ENCODE data around the gene PCSK9. TPM values are rescaled to one million over a fixed set of nuclear protein-coding genes. Genes with fewer than 3 reads are reported as not detected.
"Not testable (repeated sequence)": the region's sequence is repeated elsewhere in the genome, so short reads cannot be mapped to it uniquely, and the experiment has no call there.

Gene PCSK9
- total RNA-seq, 5 donors from 2014 or later (not counting 1 experiment from before 2014, with no cell fraction given) = 0.30 to 0.38 (median 0.35) TPM; not detected in 2

- CTCF ChIA-PET, H3K36me3 Mint-ChIP-seq: not testable (repeated sequence)
- WGBS (ENCODE audit: insufficient coverage) = no CpG with 5 or more reads among the region's 5 CpGs
Observed at GRCh38 chr1:55031098-55031497, 8.2 kb upstream of the PCSK9 start.

GRCh38 chr1:55033265-55033614 is 6.1 kb upstream of the PCSK9 start:
- Histone ChIP-seq H3K4me3 (ENCODE audit: control insufficient read depth in 1 of 2, extremely low read depth in 1 of 2, low read length in 1 of 2) (no peak overlapping the region), H3K36me3 (ENCODE audit: control insufficient read depth in 2 of 2, extremely low read depth in 1 of 2, insufficient read depth in 1 of 2, low read length in 1 of 2) (no peaks in the 10 kb centered on the region), H3K9me3 (no peaks in the 10 kb centered on the region), H3K27ac (ENCODE audit: low read length) (no peak overlapping the region), H3K4me1 (ENCODE audit: control insufficient read depth in 1 of 2, extremely low read depth in 1 of 2, insufficient read depth in 2 of 2, low read length in 2 of 2) (no peaks in the 10 kb centered on the region), H3K27me3 (replicated peaks in 1 of 2; ENCODE audit: control insufficient read depth in 2 of 2, extremely low read depth in 1 of 2, insufficient read depth in 2 of 2, low read length in 1 of 2) (peaks cover 3 to 30% of the 10 kb centered on the region in 2 experiments)
- Mint-ChIP-seq H3K27ac (no peak overlapping the region), H3K27me3 (peaks cover 38 to 60% of the 10 kb centered on the region in 2 donors), H3K9me3 (no peaks in the 10 kb centered on the region), H3K4me1 (no peaks in the 10 kb centered on the region), H3K4me3 (no peak overlapping the region), H3K36me3 (no peaks in the 10 kb centered on the region)
- WGBS (ENCODE audit: insufficient coverage) = 86% methylated on average over 5 of the region's 7 CpGs
- POLR2A ChIA-PET = no interaction called here
- no peak for ATAC-seq (replicated peaks in 1 of 4)
- no peak for DNase-seq
- CTCF ChIA-PET = no interaction called here

More at GRCh38 chr1:55031098-55031497, 8.2 kb upstream of the PCSK9 start:
- H3K4me3 ChIP-seq (ENCODE audit: control insufficient read depth in 1 of 2, extremely low read depth in 1 of 2, low read length in 1 of 2); H3K9me3 Mint-ChIP-seq; H3K9me3 ChIP-seq; H3K4me1 ChIP-seq (ENCODE audit: control insufficient read depth in 1 of 2, extremely low read depth in 1 of 2, insufficient read depth in 2 of 2, low read length in 2 of 2); H3K27ac ChIP-seq (ENCODE audit: low read length); H3K27ac Mint-ChIP-seq; H3K4me3 Mint-ChIP-seq; POLR2A ChIA-PET; H3K36me3 ChIP-seq (ENCODE audit: control insufficient read depth in 2 of 2, extremely low read depth in 1 of 2, insufficient read depth in 1 of 2, low read length in 1 of 2); DNase-seq; H3K4me1 Mint-ChIP-seq; ATAC-seq (replicated peaks in 1 of 4): not testable (repeated sequence)
- peaks cover 3 to 23% of the 10 kb centered on the region in 2 experiments for H3K27me3 ChIP-seq (replicated peaks in 1 of 2; ENCODE audit: control insufficient read depth in 2 of 2, extremely low read depth in 1 of 2, insufficient read depth in 2 of 2, low read length in 1 of 2)
- H3K27me3 Mint-ChIP-seq = peaks cover 23 to 42% of the 10 kb centered on the region in 2 donors

DNA sequence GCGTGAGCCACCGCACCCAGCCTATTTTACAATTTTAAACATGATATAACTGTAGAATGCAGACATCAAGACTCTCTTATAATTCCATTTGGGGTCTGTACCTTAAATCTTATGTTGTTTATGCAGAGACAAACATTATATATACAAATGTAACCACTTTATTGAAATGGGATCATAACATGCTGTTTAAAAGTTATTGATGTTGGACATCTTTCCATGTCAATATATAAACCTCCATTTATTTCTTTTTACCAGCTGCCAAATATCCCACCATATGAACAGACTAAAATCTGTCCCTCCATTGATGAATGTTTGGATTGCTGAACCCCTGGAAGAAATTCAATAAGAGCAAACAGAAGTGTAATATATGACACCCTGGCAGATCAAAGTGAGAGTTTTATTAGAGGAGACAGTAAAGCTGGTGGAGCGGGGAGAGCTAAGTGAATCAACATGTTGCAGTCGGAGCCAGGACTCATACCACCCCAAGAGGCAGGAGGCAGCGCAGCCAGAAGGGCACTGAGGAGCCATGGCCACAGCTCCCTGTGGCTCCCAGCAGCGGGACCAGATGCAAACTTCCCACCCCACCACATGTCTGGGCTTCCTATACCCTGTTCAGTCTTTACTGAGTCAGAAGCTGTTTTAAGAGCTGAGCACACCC is 4.7 kb upstream of the PCSK9 start:
- ChIA-PET POLR2A (no interaction called here), CTCF (interaction anchor here in 1 of 2 donors (0.6 kb wide), 1 partner anchor 762 kb away, joined by 3 read pairs; no protein-coding TSS in a partner anchor)
- ATAC-seq (replicated peaks in 1 of 4) (no peak), DNase-seq (no peak)
- Histone ChIP-seq H3K36me3 (ENCODE audit: control insufficient read depth in 2 of 2, extremely low read depth in 1 of 2, insufficient read depth in 1 of 2, low read length in 1 of 2) (no peaks in the 10 kb centered on the region), H3K9me3 (no peaks in the 10 kb centered on the region), H3K27ac (ENCODE audit: low read length) (no peak overlapping the region), H3K27me3 (replicated peaks in 1 of 2; ENCODE audit: control insufficient read depth in 2 of 2, extremely low read depth in 1 of 2, insufficient read depth in 2 of 2, low read length in 1 of 2) (peaks cover 3 to 41% of the 10 kb centered on the region in 2 experiments), H3K4me3 (ENCODE audit: control insufficient read depth in 1 of 2, extremely low read depth in 1 of 2, low read length in 1 of 2) (no peak overlapping the region), H3K4me1 (ENCODE audit: control insufficient read depth in 1 of 2, extremely low read depth in 1 of 2, insufficient read depth in 2 of 2, low read length in 2 of 2) (no peaks in the 10 kb centered on the region)
- H3K27ac Mint-ChIP-seq = no peak overlapping the region
- H3K9me3 Mint-ChIP-seq = no peaks in the 10 kb centered on the region
- peaks cover 2 to 6% (median 3%) of the 10 kb centered on the region in 3 donors for H3K4me1 Mint-ChIP-seq
- H3K27me3 Mint-ChIP-seq = peaks cover 42 to 70% of the 10 kb centered on the region in 2 donors
- 76% methylated on average over 4 of the region's 6 CpGs for WGBS (ENCODE audit: insufficient coverage)
- no peak overlapping the region for H3K4me3 Mint-ChIP-seq
- no peaks in the 10 kb centered on the region for H3K36me3 Mint-ChIP-seq

- Mint-ChIP-seq H3K27ac (no peak overlapping the region), H3K9me3 (no peaks in the 10 kb centered on the region), H3K27me3 (peaks cover 52 to 76% of the 10 kb centered on the region in 2 donors), H3K4me1 (peaks cover 6 to 7% (median 7%) of the 10 kb centered on the region in 3 donors), H3K36me3 (no peaks in the 10 kb centered on the region), H3K4me3 (no peak overlapping the region)
- Histone ChIP-seq H3K4me3 (ENCODE audit: control insufficient read depth in 1 of 2, extremely low read depth in 1 of 2, low read length in 1 of 2) (no peak overlapping the region), H3K27me3 (replicated peaks in 1 of 2; ENCODE audit: control insufficient read depth in 2 of 2, extremely low read depth in 1 of 2, insufficient read depth in 2 of 2, low read length in 1 of 2) (peaks cover 3 to 49% of the 10 kb centered on the region in 2 experiments), H3K9me3 (no peaks in the 10 kb centered on the region), H3K4me1 (ENCODE audit: control insufficient read depth in 1 of 2, extremely low read depth in 1 of 2, insufficient read depth in 2 of 2, low read length in 2 of 2) (no peaks in the 10 kb centered on the region), H3K36me3 (ENCODE audit: control insufficient read depth in 2 of 2, extremely low read depth in 1 of 2, insufficient read depth in 1 of 2, low read length in 1 of 2) (no peaks in the 10 kb centered on the region), H3K27ac (ENCODE audit: low read length) (no peak overlapping the region)
- ChIA-PET POLR2A (no interaction called here), CTCF (no interaction called here)
- 37% methylated on average over 3 of the region's 4 CpGs for WGBS (ENCODE audit: insufficient coverage)
- no peak for ATAC-seq (replicated peaks in 1 of 4)
- DNase-seq = no peak
Observed at GRCh38 chr1:55035904-55036303, 3.4 kb upstream of the PCSK9 start.

- Histone ChIP-seq H3K9me3 (no peaks in the 10 kb centered on the region), H3K4me3 (ENCODE audit: control insufficient read depth in 1 of 2, extremely low read depth in 1 of 2, low read length in 1 of 2) (no peak overlapping the region), H3K36me3 (ENCODE audit: control insufficient read depth in 2 of 2, extremely low read depth in 1 of 2, insufficient read depth in 1 of 2, low read length in 1 of 2) (no peaks in the 10 kb centered on the region), H3K4me1 (ENCODE audit: control insufficient read depth in 1 of 2, extremely low read depth in 1 of 2, insufficient read depth in 2 of 2, low read length in 2 of 2) (no peaks in the 10 kb centered on the region), H3K27me3 (replicated peaks in 1 of 2; ENCODE audit: control insufficient read depth in 2 of 2, extremely low read depth in 1 of 2, insufficient read depth in 2 of 2, low read length in 1 of 2) (peaks cover 5 to 57% of the 10 kb centered on the region in 2 experiments), H3K27ac (ENCODE audit: low read length) (no peak overlapping the region)
- Mint-ChIP-seq H3K27me3 (peaks cover 57 to 80% of the 10 kb centered on the region in 2 donors), H3K9me3 (no peaks in the 10 kb centered on the region), H3K4me1 (peaks cover 6 to 7% (median 7%) of the 10 kb centered on the region in 3 donors), H3K36me3 (no peaks in the 10 kb centered on the region), H3K27ac (no peak overlapping the region), H3K4me3 (no peak overlapping the region)
- DNase-seq (no peak), ATAC-seq (replicated peaks in 1 of 4) (no peak)
- ChIA-PET CTCF (no interaction called here), POLR2A (no interaction called here)
- WGBS (ENCODE audit: insufficient coverage) = 89% methylated on average over 7 of the region's 8 CpGs
Observed at GRCh38 chr1:55037733-55038551, 1.4 kb upstream of the PCSK9 start.

DNA sequence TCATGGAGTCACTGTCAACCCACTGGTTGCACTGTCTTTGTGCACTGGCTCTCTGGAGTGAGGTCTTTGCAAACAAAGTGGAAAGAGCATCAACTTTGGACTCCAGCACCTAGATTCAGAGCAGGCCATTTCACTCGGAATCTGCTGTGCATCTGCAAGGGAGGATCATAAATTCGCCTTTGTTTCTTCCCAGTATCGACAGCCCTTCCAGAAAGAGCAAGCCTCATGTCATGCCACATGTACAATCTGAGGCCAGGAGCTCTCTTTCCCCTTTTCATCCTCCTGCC is 853 bp upstream of the PCSK9 start:
- Mint-ChIP-seq H3K9me3 (no peaks in the 10 kb centered on the region), H3K27me3 (peaks cover 52 to 74% of the 10 kb centered on the region in 2 donors), H3K36me3 (no peaks in the 10 kb centered on the region), H3K4me3 (no peak overlapping the region), H3K4me1 (peaks cover 6 to 7% (median 7%) of the 10 kb centered on the region in 3 donors), H3K27ac (no peak overlapping the region)
- Histone ChIP-seq H3K36me3 (ENCODE audit: control insufficient read depth in 2 of 2, extremely low read depth in 1 of 2, insufficient read depth in 1 of 2, low read length in 1 of 2) (no peaks in the 10 kb centered on the region), H3K27me3 (replicated peaks in 1 of 2; ENCODE audit: control insufficient read depth in 2 of 2, extremely low read depth in 1 of 2, insufficient read depth in 2 of 2, low read length in 1 of 2) (peaks cover 5 to 52% of the 10 kb centered on the region in 2 experiments), H3K4me1 (ENCODE audit: control insufficient read depth in 1 of 2, extremely low read depth in 1 of 2, insufficient read depth in 2 of 2, low read length in 2 of 2) (no peaks in the 10 kb centered on the region), H3K4me3 (ENCODE audit: control insufficient read depth in 1 of 2, extremely low read depth in 1 of 2, low read length in 1 of 2) (no peak overlapping the region), H3K27ac (ENCODE audit: low read length) (no peak overlapping the region), H3K9me3 (no peaks in the 10 kb centered on the region)
- DNase-seq (no peak), ATAC-seq (replicated peaks in 1 of 4) (no peak)
- WGBS (ENCODE audit: insufficient coverage) = 75% methylated on average over 1 of the region's 3 CpGs
- POLR2A ChIA-PET = no interaction called here
- CTCF ChIA-PET = no interaction called here
